ENCODE measurements around the gene C10orf71.

DNA sequence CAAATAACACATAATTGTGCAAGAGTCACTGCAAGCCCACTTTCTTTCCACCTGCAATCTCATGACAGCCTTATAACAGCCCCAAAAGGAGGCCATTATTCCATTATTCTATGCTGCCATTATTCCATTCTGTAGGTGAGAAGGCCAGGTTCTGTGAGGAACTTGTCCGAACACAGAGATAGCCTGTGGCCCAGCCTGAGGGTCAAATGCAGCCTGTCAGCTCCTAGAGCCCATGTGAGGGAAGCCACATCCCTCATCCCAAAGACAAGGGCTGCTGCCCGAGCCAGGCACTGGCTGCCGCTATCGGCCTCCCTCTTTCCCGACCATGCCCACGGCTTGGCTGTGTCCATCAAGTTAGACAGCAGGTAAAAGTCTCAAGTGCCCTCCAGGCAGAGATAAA is 24.1 kb upstream of the C10orf71 start:
- TF ChIP-seq POLR2AphosphoS5 (IDR thresholded peaks at IDR 0.05; ENCODE audit: low read depth, low read length) = no peak
- no peak for TF ChIP-seq EP300 (IDR thresholded peaks at IDR 0.05; ENCODE audit: borderline replicate concordance in 1 of 2, low read depth in 1 of 2, low read length in 1 of 2)
- TF ChIP-seq, protein P1, sequence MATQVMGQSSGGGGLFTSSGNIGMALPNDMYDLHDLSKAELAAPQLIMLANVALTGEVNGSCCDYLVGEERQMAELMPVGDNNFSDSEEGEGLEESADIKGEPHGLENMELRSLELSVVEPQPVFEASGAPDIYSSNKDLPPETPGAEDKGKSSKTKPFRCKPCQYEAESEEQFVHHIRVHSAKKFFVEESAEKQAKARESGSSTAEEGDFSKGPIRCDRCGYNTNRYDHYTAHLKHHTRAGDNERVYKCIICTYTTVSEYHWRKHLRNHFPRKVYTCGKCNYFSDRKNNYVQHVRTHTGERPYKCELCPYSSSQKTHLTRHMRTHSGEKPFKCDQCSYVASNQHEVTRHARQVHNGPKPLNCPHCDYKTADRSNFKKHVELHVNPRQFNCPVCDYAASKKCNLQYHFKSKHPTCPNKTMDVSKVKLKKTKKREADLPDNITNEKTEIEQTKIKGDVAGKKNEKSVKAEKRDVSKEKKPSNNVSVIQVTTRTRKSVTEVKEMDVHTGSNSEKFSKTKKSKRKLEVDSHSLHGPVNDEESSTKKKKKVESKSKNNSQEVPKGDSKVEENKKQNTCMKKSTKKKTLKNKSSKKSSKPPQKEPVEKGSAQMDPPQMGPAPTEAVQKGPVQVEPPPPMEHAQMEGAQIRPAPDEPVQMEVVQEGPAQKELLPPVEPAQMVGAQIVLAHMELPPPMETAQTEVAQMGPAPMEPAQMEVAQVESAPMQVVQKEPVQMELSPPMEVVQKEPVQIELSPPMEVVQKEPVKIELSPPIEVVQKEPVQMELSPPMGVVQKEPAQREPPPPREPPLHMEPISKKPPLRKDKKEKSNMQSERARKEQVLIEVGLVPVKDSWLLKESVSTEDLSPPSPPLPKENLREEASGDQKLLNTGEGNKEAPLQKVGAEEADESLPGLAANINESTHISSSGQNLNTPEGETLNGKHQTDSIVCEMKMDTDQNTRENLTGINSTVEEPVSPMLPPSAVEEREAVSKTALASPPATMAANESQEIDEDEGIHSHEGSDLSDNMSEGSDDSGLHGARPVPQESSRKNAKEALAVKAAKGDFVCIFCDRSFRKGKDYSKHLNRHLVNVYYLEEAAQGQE (IDR thresholded peaks at IDR 0.05; ENCODE audit: low read depth, low read length) = no peak

Measured in SK-N-SH (cell line).